Heart right ventricle (tissue), 16 donors: Measurements from ENCODE around the gene TSBP1. TPM values are rescaled to one million over a fixed set of nuclear protein-coding genes. Genes with fewer than 3 reads are reported as not detected.

Source experiments
- ATAC-seq, 8 donors: fragments of 200-7000 bp; cut with Tn5 transposase; one replicate each; pipeline ENCODE4 v1.9.1; 2020; ENCODE audit warnings: mild to moderate bottlenecking in 8 of 8, moderate library complexity in 8 of 8, moderate number of reproducible peaks in 1 of 8
- DNase-seq, 2 donors: peaks; one replicate each; pipeline ENCODE4 v3.0.0-alpha.2; 2020
- H3K27ac ChIP-seq, 10 donors: fragments of 200-600 bp; sonication (generic) in 2 of 10; one replicate each; pipeline versions ENCODE4 v1.5.0 to v1.8.0; 2020 to 2022; ENCODE audit warnings: mild to moderate bottlenecking in 3 of 10
- H3K27me3 ChIP-seq, 7 donors: fragments of 200-600 bp; one replicate each; pipeline ENCODE4 v1.8.0; 2021 to 2022; ENCODE audit warnings: mild to moderate bottlenecking in 2 of 7
- H3K36me3 ChIP-seq, 9 donors: fragments of 200-600 bp; sonication (generic) in 1 of 9; one replicate each; pipeline versions ENCODE4 v1.5.0 to v1.8.0; 2020 to 2022; ENCODE audit warnings: mild to moderate bottlenecking in 2 of 9
- H3K4me1 ChIP-seq, 9 donors: fragments of 200-600 bp; sonication (generic) in 1 of 9; one replicate each; pipeline versions ENCODE4 v1.5.0 to v1.8.0; 2020 to 2022; ENCODE audit warnings: mild to moderate bottlenecking in 4 of 9
- H3K4me3 ChIP-seq, 10 donors: fragments of 200-600 bp; sonication (generic) in 2 of 10; one replicate each; pipeline versions ENCODE4 v1.5.0 to v1.8.0; 2020 to 2022; ENCODE audit warnings: mild to moderate bottlenecking in 7 of 10, moderate library complexity in 2 of 10
- H3K9me3 ChIP-seq, 11 donors: fragments of 200-600 bp in 10 of 11; sonication (generic) in 2 of 11; one replicate each; pipeline versions ENCODE4 v1.5.0 to v1.8.0; 2013 to 2022; ENCODE audit warnings: mild to moderate bottlenecking in 2 of 11, control low read depth in 1 of 11, moderate library complexity in 1 of 11
- CTCF ChIP-seq, 9 donors: fragments of 200-600 bp; sonication (generic) in 2 of 9; IDR thresholded peaks; one replicate each; pipeline versions ENCODE4 v1.5.0 to v1.8.0; 2021 to 2022; ENCODE audit warnings: antibody characterized with exemption in 9 of 9, mild to moderate bottlenecking in 5 of 9, moderate library complexity in 1 of 9
- WGBS, 2 donors: extraction: QIAGEN DNeasy Blood & Tissue Kit; methylation state at CpG; one replicate each; pipeline ENCODE4 v1.1.7; 2013; ENCODE audit warnings: inconsistent platforms in 1 of 2; 5-methylcytosine and 5-hydroxymethylcytosine counted together
- intact Hi-C, 10 donors: fragments of 100-400 bp; cut with DNase I; formaldehyde crosslinking; loops; one replicate each; pipeline versions ENCODE4 v1.11.1 to v1.14.2; 2022
- polyA plus RNA-seq, 2 donors: library from polyadenylated mRNA; stranded (reverse); fragments of 200-250 nt; gene quantifications; one replicate each; pipeline ENCODE4 v1.2.3, GENCODE V29; 2013
- total RNA-seq, 10 donors: library from RNA; stranded (reverse); fragmentation: NEBNext Ultra II Directional in 3 of 10; extraction: Animal tissue kit (Norgen Biotek cat#: 25700) in 3 of 10; gene quantifications; one replicate each; pipeline versions ENCODE4 v1.2.1 to v1.2.4, GENCODE V29; 2021 to 2023
- donor health status: Arrhythmogenic right ventricular cardiomyopathy.
- donor health status: ischemic (EF 13 %, LVEDD 7.1; RV severe dilation, severe dysfunction).
- donor health status: healthy with polysubstance abuse.
- donor health status: DM: no; HTN: yes; CAD: no.
- donor health status: DM: no; HTN: no; CAD: no.
- donor health status: ischemic (EF 25% LVEDD 6.9; RV normal size, moderate dysfunction).
- donor health status: ischemic (EF 25% LVEDD 5.7; RV mildly dilated, moderate dysfunction).
- donor health status: healthy.
- donor health status: DM: yes; HTN: yes; CAD: no.
- donor health status: Ischemic cardiomyopathy.
- donor health status: ischemic (EF 35%, LVEDD 5.7; RV mildly dilated, moderate dysfunction).
- donor health status: nonischemic (EF 11% LVEDD 7.7; RV severe dilation, severe dysfunction).
- donor health status: DM: yes; HTN: yes; CAD: no.
- donor health status: PGD.
- donor health status: ischemic (EF 29% LVEDD 5.4; RV normal size, mild dysfunction).
- donor health status: nonischemic (EF 23%, LVEDD 6.1; RV moderate dilation, normal function).

The TSBP1 gene
- total and polyA plus RNA-seq, 12 donors, result not detected

DNA sequence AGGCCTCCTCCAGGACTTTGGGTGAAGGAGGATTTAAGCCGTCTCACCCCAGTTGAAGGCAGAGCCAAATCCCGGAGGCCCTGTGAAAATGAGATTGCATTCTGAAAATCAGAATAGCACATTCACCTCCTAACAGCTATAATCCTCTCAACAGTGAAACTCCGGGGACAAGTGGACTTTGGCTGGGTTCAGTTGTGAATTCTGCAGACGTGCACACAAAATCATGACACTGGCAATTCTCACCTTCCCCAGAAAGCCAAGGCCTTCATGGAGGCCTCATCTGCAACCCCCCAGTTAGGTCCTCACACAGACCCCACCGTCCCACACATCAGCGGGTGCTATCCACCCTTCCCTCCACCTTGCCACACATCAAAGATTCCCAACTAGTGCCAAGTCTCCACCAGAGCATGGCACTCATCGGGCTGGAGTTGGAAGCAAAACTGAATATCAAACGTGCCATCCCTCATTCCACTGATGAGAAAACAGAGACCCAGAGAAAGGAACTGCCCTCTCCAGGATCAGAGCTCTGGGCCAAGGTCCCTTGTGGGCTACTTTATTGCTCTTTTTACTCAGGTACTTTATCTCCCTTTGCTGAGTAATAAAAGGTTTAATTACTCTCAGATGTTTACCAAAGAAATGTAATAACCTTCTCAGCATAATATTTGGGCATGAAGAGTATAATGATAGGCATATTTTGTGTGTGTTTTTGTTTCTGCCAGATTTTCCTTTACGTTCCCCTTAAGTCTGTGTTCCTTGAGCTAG is 40.0 kb upstream of the TSBP1 start:
- H3K4me3 ChIP-seq, result no peak overlapping the region
- intact Hi-C loops, result loop anchor here (2.0 to 10.0 kb wide), 9 partner anchors 164 to 456 kb away; no protein-coding TSS in a partner anchor
- no peak for ATAC-seq

GRCh38 chr6:32410906-32411305 is 39.2 kb upstream of the TSBP1 start:
- no peak for DNase-seq
- intact Hi-C loops, result loop anchor here (5.0 to 10.0 kb wide), 7 partner anchors 164 to 456 kb away; no protein-coding TSS in a partner anchor
- Histone ChIP-seq H3K9me3 (no peaks in the 10 kb centered on the region), H3K27ac (no peak overlapping the region), H3K4me1 (peaks cover 0 to 11% (median 4%) of the 10 kb centered on the region in 9 donors), H3K4me3 (no peak overlapping the region), H3K27me3 (peaks cover 0 to 74% (median 49%) of the 10 kb centered on the region in 7 donors), H3K36me3 (no peaks in the 10 kb centered on the region)
- 51 to 67% methylated on average over 5 of the region's 5 CpGs for WGBS, 2 donors
- no peak for ATAC-seq
- TF ChIP-seq CTCF (IDR thresholded peaks at IDR 0.05), result no peak

More for the DNA sequence above, 40.0 kb upstream of the TSBP1 start:
- no peak for DNase-seq
- Histone ChIP-seq H3K27ac (no peak overlapping the region), H3K36me3 (no peaks in the 10 kb centered on the region), H3K4me1 (peaks cover 0 to 12% (median 4%) of the 10 kb centered on the region in 9 donors), H3K9me3 (no peaks in the 10 kb centered on the region), H3K27me3 (peaks cover 0 to 74% (median 53%) of the 10 kb centered on the region in 7 donors)
- WGBS, 2 donors, result 86 to 87% methylated on average over 9 of the region's 9 CpGs
- no peak for TF ChIP-seq CTCF (IDR thresholded peaks at IDR 0.05)

DNA sequence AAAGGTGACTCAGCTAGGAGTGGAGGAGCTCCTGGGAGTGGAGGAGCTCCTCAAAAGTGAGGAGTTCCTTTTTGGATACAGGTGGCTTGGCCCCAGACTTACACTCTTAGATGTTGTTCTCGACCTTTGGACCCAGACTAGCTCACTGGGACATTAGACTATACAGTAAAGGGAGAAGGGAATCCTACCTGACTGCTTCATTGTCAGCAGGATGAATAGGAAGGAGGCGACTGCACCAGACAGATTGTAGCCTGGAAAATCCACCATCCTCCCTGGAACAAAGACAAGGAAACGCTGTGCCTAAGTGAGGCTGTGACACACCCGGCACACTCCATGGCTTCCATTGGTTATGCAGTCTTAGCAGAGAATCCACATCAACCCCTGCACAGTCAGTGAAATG is 35.2 kb upstream of the TSBP1 start, which contains the start of gene BTNL2:
BTNL2 (minus strand) TSS at position 325 of the 400 bp plus-strand sequence; CDS start at position 267, 58 bp downstream.
- Histone ChIP-seq H3K9me3 (no peaks in the 10 kb centered on the region), H3K4me1 (peaks cover 0 to 3% (median 0%) of the 10 kb centered on the region in 9 donors)
- ATAC-seq, result peak in 1 of 8 donors; percentile 40

DNA sequence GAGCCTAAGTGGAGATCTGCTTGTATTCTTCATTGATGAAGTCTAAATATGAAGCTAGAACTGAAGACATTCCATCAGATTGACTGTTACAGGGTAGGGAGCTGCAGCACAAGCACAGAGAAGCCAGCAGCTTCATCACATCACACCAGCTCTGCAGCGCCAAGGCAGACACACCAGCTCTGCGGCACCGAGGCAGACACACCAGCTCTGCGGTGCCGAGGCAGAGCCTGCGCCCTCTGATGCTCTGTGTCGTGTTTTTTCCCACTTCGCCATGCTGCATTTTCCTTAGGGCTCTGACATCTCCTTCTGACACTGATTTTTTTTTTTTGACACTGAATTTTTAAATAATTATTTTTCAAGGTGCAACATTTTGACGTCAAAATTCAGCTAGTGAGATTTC is 34.5 kb upstream of the TSBP1 start:
- intact Hi-C loops, result no loop called here
- TF ChIP-seq CTCF (IDR thresholded peaks at IDR 0.05), result no peak
- no peak for DNase-seq
- no peak for ATAC-seq
- H3K4me1 ChIP-seq, result peaks cover 0 to 3% (median 0%) of the 10 kb centered on the region in 9 donors
- no peaks in the 10 kb centered on the region for H3K9me3 ChIP-seq
- H3K27ac ChIP-seq, result no peak overlapping the region
- WGBS, 2 donors, result 86% methylated on average over 9 of the region's 9 CpGs
- H3K27me3 ChIP-seq, result peaks cover 0 to 68% (median 46%) of the 10 kb centered on the region in 7 donors
- H3K36me3 ChIP-seq, result no peaks in the 10 kb centered on the region
- H3K4me3 ChIP-seq, result no peak overlapping the region

More for the DNA sequence above, 35.2 kb upstream of the TSBP1 start, which contains the start of gene BTNL2:
- intact Hi-C loops, result no loop called here
- H3K27me3 ChIP-seq, result peaks cover 0 to 73% (median 46%) of the 10 kb centered on the region in 7 donors
- 61 to 67% methylated on average over 4 of the region's 4 CpGs for WGBS, 2 donors
- no peak for TF ChIP-seq CTCF (IDR thresholded peaks at IDR 0.05)
- DNase-seq, result no peak
- no peak within 1 kb of the TSS for H3K4me3 ChIP-seq
- H3K36me3 ChIP-seq, result no peaks in the 10 kb centered on the region
- no peak within 1 kb of the TSS for H3K27ac ChIP-seq
